ENCODE results near the gene SIT1. TPM values are rescaled to one million over a fixed set of nuclear protein-coding genes. Genes with fewer than 3 reads are reported as not detected.
A peak's percentile ranks its signal among the peaks of the same experiment; 100 is the strongest.

SIT1 gene
- total RNA-seq, 1 experiment from 2014 or later, result not detected

DNA sequence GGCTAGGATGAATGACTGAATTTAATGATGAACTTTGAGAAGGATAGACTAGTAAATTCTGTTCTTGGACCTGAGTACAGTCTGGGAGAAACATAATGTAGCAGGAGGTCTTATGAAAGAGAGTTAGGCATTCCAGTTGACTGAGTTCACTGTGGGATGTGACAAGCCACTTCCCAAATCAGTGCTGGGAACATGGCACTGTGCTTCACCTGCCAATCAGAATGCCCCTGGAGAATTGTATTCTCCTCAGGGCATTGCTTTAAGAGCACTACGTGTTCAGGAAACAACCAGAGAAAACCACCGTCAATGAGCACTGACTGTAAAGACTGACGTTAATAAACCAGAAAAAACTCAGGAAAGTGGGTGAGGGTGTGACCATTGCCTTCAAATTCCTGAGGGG lies 8.6 kb upstream of the SIT1 start:
- Histone ChIP-seq H3K36me3 (ENCODE audit: control insufficient read depth, insufficient read depth, low read length) (peaks cover 3% of the 10 kb centered on the region), H3K4me1 (ENCODE audit: control insufficient read depth, insufficient read depth, low read length) (peaks cover 54% of the 10 kb centered on the region), H3K4me3 (ENCODE audit: low read depth in 2 of 2, low read length in 2 of 2) (peak overlapping the region; percentile 64 to 70), H3K27me3 (ENCODE audit: control insufficient read depth, insufficient read depth, low read length) (no peaks in the 10 kb centered on the region), H3K9me3 (ENCODE audit: control insufficient read depth, insufficient read depth, low read depth, low read length) (no peaks in the 10 kb centered on the region), H3K27ac (ENCODE audit: low read length) (peak overlapping the region; percentile 94)
- ChIA-PET POLR2A (interaction anchor here (0.7 to 0.9 kb wide), 2 partner anchors 20 to 37 kb away, joined by 3 read pairs; no protein-coding TSS in a partner anchor), CTCF (interaction anchor here (0.8 to 1.0 kb wide), 3 partner anchors 8 to 73 kb away, joined by 3 to 4 read pairs (median 4); partner anchors contain the start of genes CREB3 and TLN1)
- intact Hi-C loops (cut with micrococcal nuclease; ENCODE audit: unreplicated experiment), result loop anchor here (5.0 to 10.0 kb wide), 3 partner anchors 33 to 155 kb away; partner anchors contain the start of genes HINT2 and SPAG8
- DNase-seq (ENCODE audit: low read depth, low spot score) (no peak), ATAC-seq (no peak)
- no TSS peak for BruUV-seq (replicated peaks)
- TF ChIP-seq, protein P1, sequence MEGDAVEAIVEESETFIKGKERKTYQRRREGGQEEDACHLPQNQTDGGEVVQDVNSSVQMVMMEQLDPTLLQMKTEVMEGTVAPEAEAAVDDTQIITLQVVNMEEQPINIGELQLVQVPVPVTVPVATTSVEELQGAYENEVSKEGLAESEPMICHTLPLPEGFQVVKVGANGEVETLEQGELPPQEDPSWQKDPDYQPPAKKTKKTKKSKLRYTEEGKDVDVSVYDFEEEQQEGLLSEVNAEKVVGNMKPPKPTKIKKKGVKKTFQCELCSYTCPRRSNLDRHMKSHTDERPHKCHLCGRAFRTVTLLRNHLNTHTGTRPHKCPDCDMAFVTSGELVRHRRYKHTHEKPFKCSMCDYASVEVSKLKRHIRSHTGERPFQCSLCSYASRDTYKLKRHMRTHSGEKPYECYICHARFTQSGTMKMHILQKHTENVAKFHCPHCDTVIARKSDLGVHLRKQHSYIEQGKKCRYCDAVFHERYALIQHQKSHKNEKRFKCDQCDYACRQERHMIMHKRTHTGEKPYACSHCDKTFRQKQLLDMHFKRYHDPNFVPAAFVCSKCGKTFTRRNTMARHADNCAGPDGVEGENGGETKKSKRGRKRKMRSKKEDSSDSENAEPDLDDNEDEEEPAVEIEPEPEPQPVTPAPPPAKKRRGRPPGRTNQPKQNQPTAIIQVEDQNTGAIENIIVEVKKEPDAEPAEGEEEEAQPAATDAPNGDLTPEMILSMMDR (IDR thresholded peaks at IDR 0.05), result no peak
- no peak for TF ChIP-seq SIN3A (IDR thresholded peaks at IDR 0.05; ENCODE audit: borderline replicate concordance, insufficient read depth, low read depth, low read length)
- no peak for TF ChIP-seq TCF7L2 (IDR thresholded peaks at IDR 0.05; ENCODE audit: low read depth, low read length)
- TF ChIP-seq, protein P2, sequence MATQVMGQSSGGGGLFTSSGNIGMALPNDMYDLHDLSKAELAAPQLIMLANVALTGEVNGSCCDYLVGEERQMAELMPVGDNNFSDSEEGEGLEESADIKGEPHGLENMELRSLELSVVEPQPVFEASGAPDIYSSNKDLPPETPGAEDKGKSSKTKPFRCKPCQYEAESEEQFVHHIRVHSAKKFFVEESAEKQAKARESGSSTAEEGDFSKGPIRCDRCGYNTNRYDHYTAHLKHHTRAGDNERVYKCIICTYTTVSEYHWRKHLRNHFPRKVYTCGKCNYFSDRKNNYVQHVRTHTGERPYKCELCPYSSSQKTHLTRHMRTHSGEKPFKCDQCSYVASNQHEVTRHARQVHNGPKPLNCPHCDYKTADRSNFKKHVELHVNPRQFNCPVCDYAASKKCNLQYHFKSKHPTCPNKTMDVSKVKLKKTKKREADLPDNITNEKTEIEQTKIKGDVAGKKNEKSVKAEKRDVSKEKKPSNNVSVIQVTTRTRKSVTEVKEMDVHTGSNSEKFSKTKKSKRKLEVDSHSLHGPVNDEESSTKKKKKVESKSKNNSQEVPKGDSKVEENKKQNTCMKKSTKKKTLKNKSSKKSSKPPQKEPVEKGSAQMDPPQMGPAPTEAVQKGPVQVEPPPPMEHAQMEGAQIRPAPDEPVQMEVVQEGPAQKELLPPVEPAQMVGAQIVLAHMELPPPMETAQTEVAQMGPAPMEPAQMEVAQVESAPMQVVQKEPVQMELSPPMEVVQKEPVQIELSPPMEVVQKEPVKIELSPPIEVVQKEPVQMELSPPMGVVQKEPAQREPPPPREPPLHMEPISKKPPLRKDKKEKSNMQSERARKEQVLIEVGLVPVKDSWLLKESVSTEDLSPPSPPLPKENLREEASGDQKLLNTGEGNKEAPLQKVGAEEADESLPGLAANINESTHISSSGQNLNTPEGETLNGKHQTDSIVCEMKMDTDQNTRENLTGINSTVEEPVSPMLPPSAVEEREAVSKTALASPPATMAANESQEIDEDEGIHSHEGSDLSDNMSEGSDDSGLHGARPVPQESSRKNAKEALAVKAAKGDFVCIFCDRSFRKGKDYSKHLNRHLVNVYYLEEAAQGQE (IDR thresholded peaks at IDR 0.05; ENCODE audit: insufficient read depth in 1 of 2, low read depth in 2 of 2, low read length in 1 of 2), result no peak
- no peak for TF ChIP-seq POLR2AphosphoS5 (IDR thresholded peaks at IDR 0.05; ENCODE audit: low read depth, low read length)
- in situ Hi-C loops (cut with HindIII; ENCODE audit: low pct_unique_long_range_greater_than_20kb, low sequenced_read_pairs), result no loop called here

DNA sequence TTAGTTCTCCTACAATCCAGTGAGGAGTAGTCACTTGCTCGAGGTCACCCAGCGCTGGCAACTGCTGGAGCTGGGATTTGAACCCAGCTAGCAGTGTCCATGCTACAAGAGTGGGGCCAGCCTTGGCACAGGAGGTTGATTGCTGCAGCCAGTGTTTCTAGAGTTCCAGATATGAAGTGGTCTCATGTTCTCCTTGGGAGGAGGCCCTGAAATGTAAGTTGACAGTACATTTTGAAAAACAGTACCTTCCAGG lies 8.2 kb upstream of the SIT1 start:
- BruUV-seq (replicated peaks), result no TSS peak

More for the DNA sequence above, 8.2 kb upstream of the SIT1 start:
- Histone ChIP-seq H3K27ac (ENCODE audit: low read length) (peak overlapping the region; percentile 94), H3K36me3 (ENCODE audit: control insufficient read depth, insufficient read depth, low read length) (peaks cover 3% of the 10 kb centered on the region), H3K4me3 (ENCODE audit: low read depth in 2 of 2, low read length in 2 of 2) (peak overlapping the region; percentile 64 to 70), H3K9me3 (ENCODE audit: control insufficient read depth, insufficient read depth, low read depth, low read length) (no peaks in the 10 kb centered on the region), H3K27me3 (ENCODE audit: control insufficient read depth, insufficient read depth, low read length) (no peaks in the 10 kb centered on the region), H3K4me1 (ENCODE audit: control insufficient read depth, insufficient read depth, low read length) (peaks cover 49% of the 10 kb centered on the region)
- ATAC-seq (peak; percentile 32), DNase-seq (ENCODE audit: low read depth, low spot score) (no peak)
- CTCF ChIA-PET, result interaction anchor here (0.8 to 1.0 kb wide), 3 partner anchors 9 to 74 kb away, joined by 3 to 4 read pairs (median 4); partner anchors contain the start of genes CREB3 and TLN1
- POLR2A ChIA-PET, result interaction anchor here (0.7 to 1.6 kb wide), 5 partner anchors 21 to 74 kb away, joined by 3 to 4 read pairs (median 3); partner anchors contain the start of genes CREB3 and TLN1
- in situ Hi-C loops (cut with HindIII; ENCODE audit: low pct_unique_long_range_greater_than_20kb, low sequenced_read_pairs) (no loop called here), intact Hi-C loops (cut with micrococcal nuclease; ENCODE audit: unreplicated experiment) (loop anchor here (5.0 to 10.0 kb wide), 3 partner anchors 33 to 156 kb away; partner anchors contain the start of genes HINT2 and SPAG8)
- TF ChIP-seq TCF7L2 (IDR thresholded peaks at IDR 0.05; ENCODE audit: low read depth, low read length), result no peak
- TF ChIP-seq POLR2AphosphoS5 (IDR thresholded peaks at IDR 0.05; ENCODE audit: low read depth, low read length), result no peak
- TF ChIP-seq, protein P1 (IDR thresholded peaks at IDR 0.05), result no peak
- TF ChIP-seq, protein P2 (IDR thresholded peaks at IDR 0.05; ENCODE audit: insufficient read depth in 1 of 2, low read depth in 2 of 2, low read length in 1 of 2), result no peak

Data from Panc1 (cell line).